ENCODE measurements around the gene SMAD3.

- TF ChIP-seq CTCF (IDR thresholded peaks at IDR 0.05) = no peak
- TF ChIP-seq POLR2A (IDR thresholded peaks at IDR 0.05) = no peak
These were observed 88.8 kb downstream of the SMAD3 start for GRCh38 chr15:67154249-67154648.
